HG02571 (cell line): ENCODE data around the gene RSPO3.
"Not testable (repeated sequence)": the region's sequence is repeated elsewhere in the genome, so short reads cannot be mapped to it uniquely, and the experiment has no call there.

ENCODE experiments used
- ATAC-seq: cut with Tn5 transposase; IDR thresholded peaks from one replicate; pipeline ENCODE4 v1.9.1; 2021; ENCODE audit warnings: mild to moderate bottlenecking, moderate library complexity; ENCODE audit not compliant: unreplicated experiment

RSPO3 gene

DNA sequence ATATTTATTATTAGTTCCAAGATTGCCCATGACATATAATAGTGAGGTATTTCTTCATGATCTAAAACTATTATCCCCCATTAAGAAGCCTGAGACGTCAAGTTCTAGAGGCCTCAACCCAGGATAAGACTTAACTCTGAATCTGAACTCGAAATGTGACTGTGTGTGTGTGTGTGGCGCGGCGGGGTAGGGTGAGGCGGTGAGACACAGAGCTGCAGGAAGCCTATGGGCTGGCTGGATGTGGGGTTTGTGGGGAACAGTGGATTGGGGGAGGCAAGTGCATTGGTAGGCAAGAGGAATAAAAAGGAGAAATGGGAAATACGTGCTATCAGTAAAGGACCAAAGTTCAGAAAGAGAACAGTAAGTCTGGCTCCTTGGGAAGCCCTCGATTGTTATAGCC is 81.6 kb downstream of the RSPO3 start:
- ATAC-seq = no peak

DNA sequence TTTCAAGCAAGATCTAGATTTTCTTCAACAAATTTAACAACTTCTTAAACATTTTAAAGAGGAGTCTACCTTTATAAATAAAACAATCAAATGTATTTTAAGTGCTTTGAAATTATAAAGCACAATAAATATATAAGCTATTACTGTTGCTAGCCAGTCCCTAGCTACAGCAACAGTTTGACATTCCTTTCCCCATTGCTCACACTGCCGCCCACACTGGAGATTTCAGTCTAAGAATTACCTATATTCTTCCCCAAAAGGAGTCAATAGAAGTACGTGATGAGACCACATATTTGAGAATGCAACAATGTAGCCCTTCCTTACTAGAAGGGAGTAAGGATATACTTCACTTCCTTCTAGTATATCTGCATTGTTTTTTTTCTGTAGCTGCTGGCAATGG is 82.8 kb downstream of the RSPO3 start:
- no peak for ATAC-seq

DNA sequence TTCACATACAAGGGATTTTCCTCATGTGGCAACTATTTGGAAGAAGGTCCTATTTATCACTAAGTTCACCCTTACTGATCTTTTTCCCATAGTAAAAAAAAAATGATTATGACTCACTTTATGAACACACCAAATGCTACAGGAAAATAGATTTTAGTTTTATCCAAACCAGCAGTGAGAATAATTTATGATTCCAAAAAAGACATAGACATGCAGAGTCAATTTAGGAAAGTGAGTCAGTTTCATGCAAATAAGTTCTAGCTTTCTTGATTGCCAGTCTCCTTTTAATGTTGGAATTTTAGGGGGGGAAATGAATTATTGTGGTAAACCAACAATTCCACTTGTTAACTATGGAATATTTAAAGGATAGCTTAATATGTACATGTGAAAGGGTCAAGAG is 84.2 kb downstream of the RSPO3 start:
- ATAC-seq = no peak

DNA sequence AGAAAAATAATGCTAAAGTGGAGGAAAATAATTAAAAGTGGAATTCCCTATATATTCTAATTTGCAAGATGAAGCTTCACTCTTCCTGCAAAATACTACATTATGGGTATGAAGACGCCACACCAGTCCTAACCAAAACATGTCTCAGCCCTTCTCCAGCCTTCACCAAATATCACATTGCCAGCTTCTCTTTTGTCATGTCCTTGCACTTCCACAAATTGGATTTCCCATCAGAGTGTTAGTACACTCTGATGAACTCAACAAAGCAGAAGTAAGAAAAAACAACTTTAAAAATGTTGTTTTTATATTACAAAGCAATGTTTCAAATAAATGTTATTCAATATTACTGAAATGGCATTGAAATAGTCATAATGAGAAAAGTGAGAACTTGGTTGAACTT is 85.8 kb downstream of the RSPO3 start:
- ATAC-seq = no peak

DNA sequence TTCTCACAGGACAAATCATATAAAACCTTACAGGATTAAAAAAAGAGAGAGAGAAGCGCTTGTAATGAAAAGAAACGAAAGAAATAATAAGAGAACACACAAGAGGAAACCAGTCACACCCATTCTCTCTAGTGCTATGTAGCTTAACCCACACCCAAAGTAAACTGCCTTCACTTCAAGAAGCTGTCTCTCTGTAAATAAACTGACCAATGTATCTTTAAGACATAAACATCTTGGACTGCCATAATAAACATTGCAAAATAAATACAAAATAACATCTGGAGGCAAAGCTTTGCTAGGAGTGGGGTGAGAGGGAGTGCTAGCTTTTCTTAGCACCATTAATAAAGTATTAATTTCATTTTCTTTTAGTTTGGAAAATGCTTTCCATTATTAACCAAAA is 86.6 kb downstream of the RSPO3 start:
- ATAC-seq = no peak

DNA sequence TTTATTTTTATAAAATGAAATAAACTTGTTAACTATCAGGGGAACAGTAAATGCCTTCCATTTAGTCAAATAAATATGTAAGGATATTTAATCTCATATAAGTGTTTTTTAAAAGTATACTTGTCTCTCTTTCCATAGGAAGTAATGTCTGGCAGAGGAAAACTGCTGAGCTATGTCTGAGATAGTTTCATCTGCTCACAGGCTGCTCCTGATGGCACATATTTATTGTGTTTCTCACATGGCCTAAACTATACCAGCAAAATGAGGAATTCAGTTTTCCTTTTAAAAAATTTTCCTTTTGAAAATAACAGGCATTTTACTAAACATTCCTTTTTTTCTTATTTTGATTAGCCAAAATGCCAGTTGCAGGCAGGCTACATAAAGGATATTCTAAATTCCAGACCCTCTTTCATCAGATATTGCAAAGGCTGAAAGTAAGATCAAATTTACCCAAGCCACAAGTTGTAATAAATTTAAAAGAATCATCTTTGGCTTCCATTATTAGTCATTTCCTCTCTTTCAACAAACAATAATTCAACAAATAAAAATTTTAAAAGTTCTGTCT is 88.1 kb downstream of the RSPO3 start:
- ATAC-seq = no peak

DNA sequence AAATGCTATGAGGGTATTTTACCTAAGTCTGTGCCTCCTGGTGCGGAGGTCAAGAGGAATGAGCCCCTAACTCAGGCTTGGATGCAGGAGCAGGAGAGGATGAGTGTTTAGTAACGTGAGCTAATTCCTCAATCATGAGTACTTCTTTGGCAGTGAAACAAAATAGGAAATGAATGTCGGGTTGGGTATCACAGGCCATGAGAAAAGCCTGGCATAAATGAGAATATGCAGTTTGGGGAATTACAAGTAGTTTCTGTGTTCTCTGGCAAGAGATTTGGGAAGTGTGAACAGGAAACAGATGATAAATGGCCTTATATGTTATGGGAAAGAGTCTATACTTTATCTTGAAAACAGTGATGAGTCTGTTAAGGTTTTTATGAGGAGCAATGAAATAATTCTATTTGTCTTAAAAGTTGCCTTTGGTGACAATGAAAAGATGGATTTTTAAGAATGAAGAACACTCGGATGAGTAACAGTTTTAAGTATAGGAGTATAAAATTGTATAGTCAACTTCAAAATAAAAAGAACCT is 89.2 kb downstream of the RSPO3 start:
- ATAC-seq = no peak

DNA sequence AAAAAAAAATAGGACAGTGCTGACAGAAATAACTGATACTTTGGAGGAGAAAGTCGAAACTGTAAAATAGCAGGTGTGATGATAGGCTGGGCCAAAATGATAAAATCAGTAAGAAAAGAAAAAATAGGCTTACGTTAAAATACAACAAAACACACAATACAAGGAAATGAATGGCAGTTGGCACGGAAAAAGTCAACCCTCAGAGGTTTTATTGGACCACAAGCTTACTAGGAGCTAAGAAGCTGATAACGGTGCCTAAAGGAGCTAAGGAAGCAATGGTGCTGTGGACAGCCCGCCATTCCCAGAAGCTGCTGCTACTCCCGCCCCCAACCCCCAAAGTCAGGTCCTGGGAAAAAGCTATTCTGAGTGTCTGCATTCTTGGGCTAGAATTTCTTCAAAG is 92.3 kb downstream of the RSPO3 start:
- ATAC-seq = no peak

DNA sequence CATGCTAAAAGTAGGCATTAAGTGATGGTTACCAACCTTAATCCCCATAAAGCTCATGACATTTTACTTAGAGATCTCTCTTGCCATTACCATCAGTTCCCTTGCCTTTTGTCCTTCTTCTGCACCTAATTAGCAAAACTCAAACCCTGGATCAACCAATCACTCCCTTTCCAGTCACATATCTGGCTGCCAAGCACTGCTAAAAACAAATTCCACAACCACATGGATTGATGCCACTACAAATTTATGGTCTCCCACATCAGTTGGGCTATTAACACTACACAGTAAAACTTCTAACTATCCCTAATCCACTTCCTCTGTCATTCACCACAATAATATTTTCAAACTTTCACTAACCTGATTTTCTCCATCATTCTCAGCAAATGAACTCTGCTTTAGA is 93.9 kb downstream of the RSPO3 start:
- ATAC-seq = no peak

DNA sequence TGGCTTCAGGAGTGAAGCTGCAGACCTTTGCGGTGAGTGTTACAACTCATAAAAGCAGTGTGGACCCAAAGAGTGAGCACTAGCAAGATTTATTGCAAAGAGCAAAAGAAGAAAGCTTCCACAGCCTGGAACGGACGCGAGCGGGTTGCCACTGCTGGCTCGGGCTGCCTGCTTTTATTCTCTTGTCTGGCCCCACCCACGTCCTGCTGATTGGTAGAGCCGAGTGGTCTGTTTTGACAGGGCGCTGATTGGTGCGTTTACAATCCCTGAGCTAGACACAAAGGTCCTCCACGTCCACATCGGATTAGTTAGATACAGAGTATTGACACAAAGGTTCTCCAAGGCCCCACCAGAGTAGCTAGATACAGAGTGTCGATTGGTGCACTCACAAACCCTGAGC is 95.6 kb downstream of the RSPO3 start:
- not testable (repeated sequence) for ATAC-seq

DNA sequence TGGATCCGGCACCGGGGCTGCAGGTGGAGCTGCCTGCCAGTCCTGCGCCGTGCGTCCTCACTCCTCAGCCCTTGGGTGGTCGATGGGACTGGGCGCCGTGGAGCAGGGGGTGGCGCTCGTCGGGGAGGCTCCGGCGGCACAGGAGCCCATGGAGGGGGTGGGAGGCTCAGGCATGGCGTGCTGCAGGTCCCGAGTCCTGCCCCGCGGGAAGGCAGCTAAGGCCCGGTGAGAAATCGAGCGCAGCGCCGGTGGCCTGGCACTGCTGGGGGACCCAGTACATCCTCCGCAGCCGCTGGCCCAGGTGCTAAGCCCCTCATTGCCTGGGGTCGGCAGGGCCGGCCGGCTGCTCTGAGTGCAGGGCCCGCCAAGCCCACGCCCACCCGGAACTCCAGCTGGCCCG is 96.1 kb downstream of the RSPO3 start:
- not testable (repeated sequence) for ATAC-seq

DNA sequence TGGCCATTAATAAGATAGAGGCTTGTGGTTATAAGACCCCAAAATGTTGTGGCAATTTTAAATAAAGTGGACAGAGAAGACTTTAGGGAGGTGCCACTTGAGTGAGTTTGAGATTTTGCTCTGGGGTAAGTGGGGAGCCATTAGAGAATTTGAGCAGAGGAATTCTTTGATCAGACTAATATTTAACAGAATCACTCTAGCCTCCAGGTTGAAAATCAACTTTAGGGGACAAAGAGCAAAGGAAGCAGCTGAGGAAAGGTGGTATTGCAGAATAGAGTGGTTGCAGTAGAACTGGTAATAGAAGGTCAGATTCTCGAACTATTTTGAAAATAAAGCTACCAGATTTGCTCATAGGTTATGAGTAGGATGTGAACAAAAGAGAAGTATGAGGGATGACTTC is 97.5 kb downstream of the RSPO3 start:
- ATAC-seq = no peak

DNA sequence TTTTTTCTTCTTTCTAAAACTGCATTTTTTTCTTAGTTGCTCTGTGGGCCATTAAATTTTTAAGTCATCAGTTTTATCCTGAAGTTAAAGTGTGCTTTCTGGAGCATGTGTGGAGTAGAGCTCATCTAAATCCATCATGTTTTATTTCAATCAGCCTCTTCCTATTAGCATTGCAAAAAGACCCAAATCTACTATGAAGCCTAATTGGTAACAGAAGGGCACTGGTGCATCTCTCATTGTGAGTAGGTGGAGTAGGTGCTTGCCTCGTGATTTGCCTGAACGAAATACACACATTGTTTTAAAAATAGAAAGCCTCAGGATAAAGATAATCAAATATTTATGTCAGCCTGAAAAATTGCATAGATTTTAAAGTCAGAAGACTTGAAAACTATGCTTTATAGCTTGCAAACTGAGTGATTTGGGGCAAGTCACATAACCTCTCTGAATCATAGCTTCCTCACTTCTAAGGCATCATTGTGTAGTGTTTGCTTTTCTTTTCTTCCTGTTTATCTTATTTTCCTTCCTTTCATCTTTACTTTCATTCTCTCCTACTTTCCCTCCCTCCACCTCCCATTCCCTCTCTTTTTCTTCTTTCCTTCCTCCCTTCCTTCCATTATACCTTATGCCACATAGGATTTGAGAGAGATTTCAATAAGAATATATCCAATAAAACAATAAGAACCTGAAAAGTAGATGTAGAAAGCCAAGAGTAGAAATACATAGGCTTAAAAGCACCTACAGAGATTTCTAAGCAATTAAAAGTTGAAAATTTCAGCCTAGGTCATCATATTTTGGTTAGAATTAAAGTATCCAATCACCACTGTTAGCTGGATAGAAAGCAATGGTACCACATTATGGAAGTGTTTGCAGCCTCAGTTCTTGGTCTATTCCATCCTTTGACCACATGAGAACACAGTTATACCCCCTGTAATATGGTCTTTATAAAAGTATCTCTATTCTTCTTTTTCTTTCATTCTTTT is 98.6 kb downstream of the RSPO3 start:
- ATAC-seq = no peak

DNA sequence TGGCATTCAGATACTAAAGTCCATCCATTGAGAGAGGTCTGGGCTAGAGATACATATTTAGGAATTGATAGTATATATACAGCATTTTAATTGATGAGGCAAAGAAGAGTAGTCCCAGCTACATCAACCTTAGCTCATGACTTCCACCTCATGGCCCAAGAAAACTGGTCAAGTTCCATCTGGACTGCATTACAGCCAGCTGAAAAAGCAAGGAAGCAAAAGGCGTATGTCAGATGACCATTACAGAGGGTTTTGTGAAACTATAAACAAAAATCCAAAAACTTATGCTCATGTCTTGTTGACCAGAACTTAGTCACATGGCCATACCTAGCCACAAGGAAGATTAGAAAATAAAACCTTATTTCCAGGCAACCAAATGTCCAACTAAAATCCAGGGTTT is 101.4 kb downstream of the RSPO3 start:
- ATAC-seq = no peak

DNA sequence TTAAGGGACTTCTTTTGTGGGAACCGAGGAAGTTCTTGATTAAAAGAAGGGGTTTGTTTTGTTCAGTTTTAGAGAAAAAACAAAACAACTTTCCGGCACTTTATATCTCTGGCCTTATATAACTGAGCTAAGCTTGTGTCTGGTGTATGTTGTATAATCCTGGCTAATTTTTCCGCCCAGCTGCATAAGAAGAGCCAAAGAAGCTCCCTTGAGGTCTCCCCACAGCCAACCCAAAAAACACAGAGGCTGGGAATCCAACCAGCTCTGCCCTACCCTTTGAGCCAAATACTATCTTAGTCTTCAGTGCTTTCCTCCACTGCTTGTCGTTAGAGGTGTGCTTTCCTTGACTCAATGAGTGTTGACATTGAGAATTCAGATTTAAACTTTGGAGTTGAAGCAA is 102.7 kb downstream of the RSPO3 start:
- no peak for ATAC-seq

DNA sequence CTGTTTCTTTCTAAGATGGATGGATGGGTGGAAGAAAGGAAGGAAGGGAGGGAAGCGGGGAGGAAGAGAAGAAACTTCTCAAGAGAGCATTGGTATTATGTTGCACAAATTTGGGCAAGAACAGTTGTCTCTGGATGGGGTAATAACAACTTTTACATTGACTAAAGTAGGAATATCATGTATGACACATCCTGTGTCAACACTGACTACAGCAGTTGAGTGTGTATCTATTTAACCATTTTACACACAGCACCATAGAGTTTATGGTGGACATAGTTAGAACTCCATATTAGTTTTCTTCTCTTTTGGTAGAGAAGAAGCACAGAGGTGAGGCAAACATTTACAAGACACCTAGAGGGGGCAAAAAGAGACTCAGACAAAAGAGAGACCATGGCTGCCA is 103.9 kb downstream of the RSPO3 start:
- ATAC-seq = no peak

DNA sequence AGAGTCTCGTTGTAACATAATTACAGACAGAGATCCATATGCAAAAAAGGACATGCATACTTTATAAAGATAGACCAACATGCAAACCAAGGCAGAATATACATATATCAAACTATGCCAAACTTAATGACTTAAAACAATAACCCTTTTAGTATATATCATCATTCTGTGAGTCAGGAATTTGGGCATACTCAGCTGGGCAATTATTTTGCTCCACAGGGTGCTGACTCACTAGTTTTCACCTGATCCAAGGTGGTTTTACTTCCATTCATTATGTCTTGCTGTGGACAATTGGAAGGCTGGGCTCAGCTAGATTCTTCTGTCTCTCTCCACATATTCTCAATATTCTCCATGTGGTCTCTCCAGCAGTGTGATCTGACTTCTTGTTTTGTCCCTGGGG is 107.0 kb downstream of the RSPO3 start:
- ATAC-seq = no peak

DNA sequence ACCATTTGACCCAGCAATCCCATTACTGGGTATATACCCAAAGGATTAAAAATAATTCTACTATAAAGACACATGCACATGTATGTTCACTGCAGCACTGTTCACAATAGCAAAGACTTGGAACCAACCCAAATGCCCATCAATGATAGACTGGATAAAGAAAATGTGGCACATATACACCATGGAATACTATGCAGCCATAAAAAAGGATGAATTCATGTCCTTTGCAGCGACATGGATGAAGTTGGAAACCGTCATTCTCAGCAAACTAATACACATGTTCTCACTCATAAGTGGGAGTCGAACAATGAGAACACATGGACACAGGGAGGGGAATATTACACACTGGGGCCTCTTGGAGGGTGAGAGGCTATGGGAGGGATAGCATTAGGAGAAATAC is 115.3 kb downstream of the RSPO3 start:
- not testable (repeated sequence) for ATAC-seq

DNA sequence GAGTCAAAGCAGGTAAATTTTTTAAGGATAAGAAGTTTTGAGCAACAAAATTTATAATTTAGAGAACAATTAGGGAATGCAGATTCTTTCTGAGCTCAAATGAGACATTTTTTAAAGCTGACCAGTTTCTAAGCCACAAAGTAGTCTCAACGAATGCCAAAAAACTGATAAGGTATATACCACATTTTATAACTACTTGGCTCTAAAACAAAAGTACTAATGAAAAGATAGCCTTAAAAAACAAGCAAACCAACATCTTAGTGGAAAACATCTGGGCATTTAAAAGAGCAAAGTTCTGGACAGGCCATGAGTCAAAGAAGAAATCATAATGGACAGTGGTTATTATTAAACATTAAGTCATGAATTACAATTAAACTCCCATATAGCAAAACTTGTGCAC is 125.0 kb downstream of the RSPO3 start:
- ATAC-seq = no peak
